SHP77 treated with DMSO at 0.1 percent for 48 hours (cell line): ENCODE results near the gene NR5A2.

ENCODE experiments used
- DNase-seq: peaks from one replicate; lab custom pipeline; 2025; lab: John Stamatoyannopoulos, UW

The NR5A2 gene

GRCh38 chr1:200073286-200073637, 45.8 kb downstream of the NR5A2 start:
- DNase-seq: no peak

GRCh38 chr1:200075522-200075921, 48.0 kb downstream of the NR5A2 start:
- DNase-seq: no peak

GRCh38 chr1:200075938-200076546, 48.5 kb downstream of the NR5A2 start:
- DNase-seq: no peak

GRCh38 chr1:200079232-200079940, 51.9 kb downstream of the NR5A2 start:
- no peak for DNase-seq

- no peak for DNase-seq
These were observed 53.9 kb downstream of the NR5A2 start for GRCh38 chr1:200081151-200081968.

- no peak for DNase-seq
These were observed 54.4 kb downstream of the NR5A2 start for GRCh38 chr1:200081969-200082245.

- DNase-seq: no peak
These were observed 54.8 kb downstream of the NR5A2 start for GRCh38 chr1:200082329-200082728.

- DNase-seq: no peak
These were observed 63.0 kb downstream of the NR5A2 start for GRCh38 chr1:200090252-200091159.

GRCh38 chr1:200095057-200095577, 67.6 kb downstream of the NR5A2 start:
- DNase-seq: no peak

- no peak for DNase-seq
These were observed 69.3 kb downstream of the NR5A2 start for GRCh38 chr1:200096774-200097173.

- no peak for DNase-seq
These were observed 71.5 kb downstream of the NR5A2 start for GRCh38 chr1:200099040-200099439.

- DNase-seq: no peak
These were observed 76.6 kb downstream of the NR5A2 start for GRCh38 chr1:200103966-200104583.

GRCh38 chr1:200107004-200107470, 79.5 kb downstream of the NR5A2 start:
- DNase-seq: no peak

GRCh38 chr1:200108659-200109058, 81.1 kb downstream of the NR5A2 start:
- no peak for DNase-seq

- DNase-seq: no peak
These were observed 84.8 kb downstream of the NR5A2 start for GRCh38 chr1:200112290-200112689.

GRCh38 chr1:200115532-200115931, 88.0 kb downstream of the NR5A2 start:
- no peak for DNase-seq

- DNase-seq: no peak
These were observed 88.8 kb downstream of the NR5A2 start for GRCh38 chr1:200116324-200116723.

- DNase-seq: no peak
These were observed 91.4 kb downstream of the NR5A2 start for GRCh38 chr1:200118779-200119505.

- no peak for DNase-seq
These were observed 93.9 kb downstream of the NR5A2 start for GRCh38 chr1:200121421-200121820.

- DNase-seq: no peak
These were observed 96.8 kb downstream of the NR5A2 start for GRCh38 chr1:200124309-200124708.

- no peak for DNase-seq
These were observed 100.6 kb downstream of the NR5A2 start for GRCh38 chr1:200128081-200128480.
